ENCODE measurements around the gene RTP5. TPM values are rescaled to one million over a fixed set of nuclear protein-coding genes. Genes with fewer than 3 reads are reported as not detected.
"Not testable (repeated sequence)": the region's sequence is repeated elsewhere in the genome, so short reads cannot be mapped to it uniquely, and the experiment has no call there.

Gene RTP5
- polyA plus RNA-seq, 1 experiment = not detected

GRCh38 chr2:241913703-241914102, 44.2 kb downstream of the RTP5 start:
- no peak overlapping the region for H3K4me3 ChIP-seq (ENCODE audit: low read depth, low read length)
- CTCF ChIA-PET = no interaction called here
- DNase-seq (ENCODE audit: low read depth) = no peak
- H3K36me3 ChIP-seq (ENCODE audit: control insufficient read depth, insufficient read depth, low read length) = no peaks in the 10 kb centered on the region
- H3K27me3 ChIP-seq (ENCODE audit: control insufficient read depth, insufficient read depth, low read length) = no peaks in the 10 kb centered on the region
- POLR2A ChIA-PET = no interaction called here
- TF ChIP-seq, protein P1, sequence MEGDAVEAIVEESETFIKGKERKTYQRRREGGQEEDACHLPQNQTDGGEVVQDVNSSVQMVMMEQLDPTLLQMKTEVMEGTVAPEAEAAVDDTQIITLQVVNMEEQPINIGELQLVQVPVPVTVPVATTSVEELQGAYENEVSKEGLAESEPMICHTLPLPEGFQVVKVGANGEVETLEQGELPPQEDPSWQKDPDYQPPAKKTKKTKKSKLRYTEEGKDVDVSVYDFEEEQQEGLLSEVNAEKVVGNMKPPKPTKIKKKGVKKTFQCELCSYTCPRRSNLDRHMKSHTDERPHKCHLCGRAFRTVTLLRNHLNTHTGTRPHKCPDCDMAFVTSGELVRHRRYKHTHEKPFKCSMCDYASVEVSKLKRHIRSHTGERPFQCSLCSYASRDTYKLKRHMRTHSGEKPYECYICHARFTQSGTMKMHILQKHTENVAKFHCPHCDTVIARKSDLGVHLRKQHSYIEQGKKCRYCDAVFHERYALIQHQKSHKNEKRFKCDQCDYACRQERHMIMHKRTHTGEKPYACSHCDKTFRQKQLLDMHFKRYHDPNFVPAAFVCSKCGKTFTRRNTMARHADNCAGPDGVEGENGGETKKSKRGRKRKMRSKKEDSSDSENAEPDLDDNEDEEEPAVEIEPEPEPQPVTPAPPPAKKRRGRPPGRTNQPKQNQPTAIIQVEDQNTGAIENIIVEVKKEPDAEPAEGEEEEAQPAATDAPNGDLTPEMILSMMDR (IDR thresholded peaks at IDR 0.05; ENCODE audit: insufficient read depth, low read depth, low read length) = no peak

DNA sequence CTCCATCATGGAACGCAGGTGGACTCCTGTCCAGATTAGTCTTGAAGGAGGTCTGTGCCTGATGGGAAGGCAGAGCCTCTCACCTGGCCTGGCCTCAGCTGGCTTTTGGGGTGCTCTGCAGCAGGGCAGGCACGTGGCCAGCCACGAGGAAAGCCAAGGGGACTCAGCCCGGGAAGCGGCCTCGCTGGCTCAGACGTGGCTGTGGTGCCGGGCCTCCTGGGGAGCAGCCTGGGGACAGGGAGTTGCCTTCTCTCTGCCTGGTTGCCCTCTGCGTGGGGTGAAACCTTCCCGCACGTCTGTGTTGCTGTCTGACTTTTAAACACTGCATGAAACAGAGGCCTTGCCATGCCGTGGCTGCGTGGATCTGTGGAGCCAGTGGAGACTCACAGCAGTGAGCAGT, 45.0 kb downstream of the RTP5 start:
- TF ChIP-seq, protein P1 (IDR thresholded peaks at IDR 0.05; ENCODE audit: insufficient read depth, low read depth, low read length) = no peak
- Histone ChIP-seq H3K4me3 (ENCODE audit: low read depth, low read length) (no peak overlapping the region), H3K27me3 (ENCODE audit: control insufficient read depth, insufficient read depth, low read length) (no peaks in the 10 kb centered on the region), H3K36me3 (ENCODE audit: control insufficient read depth, insufficient read depth, low read length) (no peaks in the 10 kb centered on the region)
- POLR2A ChIA-PET = no interaction called here
- no peak for DNase-seq (ENCODE audit: low read depth)
- CTCF ChIA-PET = no interaction called here

GRCh38 chr2:241921631-241922030, 52.1 kb downstream of the RTP5 start:
- CTCF ChIA-PET; POLR2A ChIA-PET; H3K4me3 ChIP-seq (ENCODE audit: low read depth, low read length); DNase-seq (ENCODE audit: low read depth); H3K36me3 ChIP-seq (ENCODE audit: control insufficient read depth, insufficient read depth, low read length): not testable (repeated sequence)
- peaks cover 21% of the 10 kb centered on the region for H3K27me3 ChIP-seq (ENCODE audit: control insufficient read depth, insufficient read depth, low read length)

- Histone ChIP-seq H3K36me3 (ENCODE audit: control insufficient read depth, insufficient read depth, low read length) (no peaks in the 10 kb centered on the region), H3K27me3 (ENCODE audit: control insufficient read depth, insufficient read depth, low read length) (peaks cover 28% of the 10 kb centered on the region), H3K4me3 (ENCODE audit: low read depth, low read length) (no peak overlapping the region)
- TF ChIP-seq, protein P1 (IDR thresholded peaks at IDR 0.05; ENCODE audit: insufficient read depth, low read depth, low read length) = no peak
- POLR2A ChIA-PET = no interaction called here
- CTCF ChIA-PET = no interaction called here
- no peak for DNase-seq (ENCODE audit: low read depth)
These were observed 52.9 kb downstream of the RTP5 start for GRCh38 chr2:241922411-241922810.

DNA sequence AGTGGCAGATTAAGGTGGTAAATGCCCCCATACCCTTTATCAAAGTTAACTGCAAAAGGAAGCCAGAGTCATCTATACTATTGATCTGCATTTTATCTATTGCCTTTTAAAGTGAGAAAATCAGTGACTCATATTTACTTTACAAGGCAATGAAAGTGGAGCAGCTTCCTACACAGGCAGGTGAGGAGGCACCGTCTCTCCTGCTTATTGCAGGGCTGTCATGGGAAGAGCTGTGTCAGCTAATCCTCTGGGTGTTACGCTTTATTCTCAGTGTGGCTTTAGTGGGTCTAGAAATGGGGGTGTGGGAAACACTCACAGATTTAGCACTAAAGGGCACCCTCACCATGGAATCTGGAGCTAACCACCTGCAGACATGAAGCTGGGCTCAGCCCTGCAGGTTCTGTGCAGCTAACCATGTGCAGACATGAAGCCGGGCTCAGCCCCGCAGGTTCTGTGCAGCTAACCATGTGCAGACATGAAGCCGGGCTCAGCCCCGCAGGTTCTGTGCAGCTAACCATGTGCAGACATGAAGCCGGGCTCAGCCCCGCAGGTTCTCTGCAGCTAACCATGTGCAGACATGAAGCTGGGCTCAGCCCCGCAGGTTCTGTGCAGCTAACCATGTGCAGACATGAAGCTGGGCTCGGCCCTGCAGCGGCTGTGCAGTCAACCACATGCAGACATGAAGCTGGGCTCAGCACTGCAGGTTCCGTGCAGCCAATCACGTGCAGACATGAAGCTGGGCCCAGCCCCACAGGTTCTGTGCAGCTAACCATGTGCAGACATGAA, 53.5 kb downstream of the RTP5 start:
- DNase-seq (ENCODE audit: low read depth); H3K4me3 ChIP-seq (ENCODE audit: low read depth, low read length); H3K36me3 ChIP-seq (ENCODE audit: control insufficient read depth, insufficient read depth, low read length); POLR2A ChIA-PET: not testable (repeated sequence)
- CTCF ChIA-PET = interaction anchor here (0.6 to 1.3 kb wide), 2 partner anchors 10 to 1717 kb away, joined by 3 to 4 read pairs; no protein-coding TSS in a partner anchor
- peaks cover 28% of the 10 kb centered on the region for H3K27me3 ChIP-seq (ENCODE audit: control insufficient read depth, insufficient read depth, low read length)

Other genes with a start within 250 kb of the RTP5 start
- gene THAP4, start 232.6 kb upstream of the RTP5 start, polyA plus RNA-seq (2011; rRNA removed) = 33.8 and 50.4 TPM in 2 replicates
- gene ATG4B, start 232.0 kb upstream of the RTP5 start, polyA plus RNA-seq (2011; rRNA removed) = 79.8 and 122 TPM in 2 replicates
- 29.6 and 43.8 TPM in 2 replicates for gene DTYMK, start 182.9 kb upstream of the RTP5 start, polyA plus RNA-seq (2011; rRNA removed)
- gene ING5, start 167.7 kb upstream of the RTP5 start, polyA plus RNA-seq (2011; rRNA removed) = 24.2 and 27.0 TPM in 2 replicates
- gene D2HGDH, start 135.1 kb upstream of the RTP5 start, polyA plus RNA-seq (2011; rRNA removed) = 8.0 and 16.1 TPM in 2 replicates
- gene GAL3ST2, start 92.9 kb upstream of the RTP5 start, polyA plus RNA-seq (2011; rRNA removed) = not detected in 2 replicates
- not detected in 2 replicates for gene NEU4, start 60.5 kb upstream of the RTP5 start, polyA plus RNA-seq (2011; rRNA removed)
- gene PDCD1, start 10.8 kb upstream of the RTP5 start, polyA plus RNA-seq (2011; rRNA removed) = not detected in 2 replicates